HG03354 (cell line): ENCODE measurements around the gene PACS2.
"Not testable (repeated sequence)": the region's sequence is repeated elsewhere in the genome, so short reads cannot be mapped to it uniquely, and the experiment has no call there.

Experiments used
- ATAC-seq: cut with Tn5 transposase; IDR thresholded peaks from one replicate; pipeline ENCODE4 v1.9.1; 2021; ENCODE audit warnings: mild to moderate bottlenecking; ENCODE audit not compliant: unreplicated experiment, poor library complexity, severe bottlenecking

PACS2 gene

GRCh38 chr14:105329411-105330150 lies 15.0 kb downstream of the PACS2 start:
- no peak for ATAC-seq

GRCh38 chr14:105330491-105330895 lies 15.9 kb downstream of the PACS2 start:
- no peak for ATAC-seq

GRCh38 chr14:105331575-105332349 lies 17.2 kb downstream of the PACS2 start:
- no peak for ATAC-seq

DNA sequence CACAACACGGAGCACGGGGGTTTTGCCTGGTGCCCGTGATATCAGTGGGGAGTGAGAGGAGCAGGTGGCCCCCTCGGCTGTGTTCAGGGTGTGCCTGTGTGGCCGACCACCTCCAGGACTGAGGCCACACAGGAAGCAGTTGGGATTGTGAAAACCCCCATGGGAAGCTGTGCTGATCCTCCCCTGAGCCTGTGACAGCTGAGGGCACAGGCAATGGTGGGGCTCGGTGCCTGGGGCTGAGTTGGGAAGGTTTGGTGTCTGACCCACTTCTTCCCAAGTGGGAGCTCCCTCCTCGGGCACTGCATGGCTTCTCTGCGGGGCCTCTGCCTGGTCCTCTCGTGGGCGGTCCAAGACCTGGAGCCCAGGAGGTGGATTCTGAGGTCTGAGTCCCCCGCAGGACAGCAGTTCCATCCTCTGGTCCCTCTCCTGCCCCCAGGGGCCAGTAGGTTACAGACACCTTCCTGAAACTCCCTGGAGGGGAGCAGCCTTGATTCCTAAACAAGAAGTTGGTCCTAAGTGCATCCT lies 17.9 kb downstream of the PACS2 start:
- ATAC-seq: no peak

DNA sequence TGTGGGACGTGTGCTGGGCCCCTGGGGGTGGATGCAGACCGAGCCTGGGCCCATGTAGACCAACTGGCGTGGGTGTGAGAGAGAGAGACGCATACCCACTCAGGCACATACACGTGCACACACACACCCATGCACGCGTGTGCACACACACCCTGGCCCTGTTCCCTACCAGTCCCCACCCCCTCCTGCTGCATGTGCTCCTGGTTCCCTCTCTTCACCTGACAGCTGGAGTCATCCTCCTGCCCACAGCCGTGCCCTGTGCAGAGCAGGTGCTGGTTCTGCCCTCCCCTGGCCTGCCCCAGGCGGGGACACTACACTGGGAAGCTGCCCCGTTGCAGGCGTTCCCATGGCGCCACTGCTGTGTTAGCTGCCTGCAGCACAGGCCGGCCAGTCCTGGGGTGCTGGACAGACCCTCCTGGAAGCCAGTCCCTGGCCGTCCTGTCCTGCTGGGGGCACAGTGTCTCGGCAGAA lies 18.5 kb downstream of the PACS2 start:
- no peak for ATAC-seq

GRCh38 chr14:105333613-105334364 lies 19.2 kb downstream of the PACS2 start:
- ATAC-seq: no peak

- no peak for ATAC-seq
Observed at GRCh38 chr14:105334383-105335230, 20.1 kb downstream of the PACS2 start.

DNA sequence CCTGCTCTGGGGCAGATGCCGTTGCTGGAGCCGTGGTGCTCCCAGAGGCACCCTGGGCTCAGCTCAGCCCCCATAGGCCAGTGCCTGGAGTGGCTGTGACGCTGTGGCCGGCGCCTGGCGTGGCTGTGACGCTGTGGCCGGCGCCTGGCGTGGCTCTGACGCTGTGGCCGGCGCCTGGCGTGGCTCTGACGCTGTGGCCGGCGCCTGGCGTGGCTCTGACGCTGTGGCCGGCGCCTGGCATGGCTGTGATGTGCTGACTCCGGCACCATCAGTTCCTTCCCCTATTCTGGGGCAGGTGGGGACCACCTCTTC lies 20.6 kb downstream of the PACS2 start:
- not testable (repeated sequence) for ATAC-seq

- no peak for ATAC-seq
Observed at GRCh38 chr14:105335735-105336476, 21.4 kb downstream of the PACS2 start.

DNA sequence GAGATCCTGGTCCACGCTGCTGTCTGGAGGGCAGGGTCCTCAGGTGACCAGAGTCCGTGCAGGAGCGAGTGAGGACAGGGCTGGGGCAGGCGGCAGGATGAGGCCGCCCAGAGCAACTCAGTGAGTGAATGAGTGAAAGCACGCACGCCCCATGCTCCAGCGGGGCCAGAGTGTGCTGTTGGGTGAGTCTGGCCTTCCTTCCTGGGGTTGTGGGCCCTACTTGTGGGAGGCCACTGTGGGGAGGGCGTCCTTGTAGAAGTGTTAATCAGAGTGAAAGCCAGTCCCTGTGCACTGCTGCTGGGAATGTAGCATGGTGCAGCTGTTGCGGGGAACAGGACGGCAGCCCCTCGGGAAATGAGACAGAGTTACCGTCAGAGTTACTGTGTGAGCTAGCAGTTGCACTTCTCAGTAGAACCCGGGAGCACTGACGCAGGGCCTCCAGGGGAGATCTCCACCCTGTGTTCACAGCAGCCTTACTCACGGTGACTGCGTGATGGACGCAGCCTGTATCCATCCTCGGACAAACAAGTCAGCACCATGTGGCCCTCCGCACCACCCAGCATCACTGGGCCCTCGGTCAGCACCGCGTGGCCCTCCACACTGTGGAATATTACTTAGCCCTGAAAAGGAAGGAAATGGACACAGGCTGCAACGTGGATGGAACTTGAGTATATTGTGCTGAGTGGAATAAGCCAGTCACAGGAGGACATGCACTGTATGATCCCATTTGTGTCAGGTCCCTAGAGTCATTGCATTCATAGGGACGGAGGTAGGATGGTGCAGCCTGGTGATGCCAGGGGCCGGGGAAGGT lies 22.1 kb downstream of the PACS2 start:
- no peak for ATAC-seq

- no peak for ATAC-seq
Observed at GRCh38 chr14:105337433-105337832, 22.9 kb downstream of the PACS2 start.

DNA sequence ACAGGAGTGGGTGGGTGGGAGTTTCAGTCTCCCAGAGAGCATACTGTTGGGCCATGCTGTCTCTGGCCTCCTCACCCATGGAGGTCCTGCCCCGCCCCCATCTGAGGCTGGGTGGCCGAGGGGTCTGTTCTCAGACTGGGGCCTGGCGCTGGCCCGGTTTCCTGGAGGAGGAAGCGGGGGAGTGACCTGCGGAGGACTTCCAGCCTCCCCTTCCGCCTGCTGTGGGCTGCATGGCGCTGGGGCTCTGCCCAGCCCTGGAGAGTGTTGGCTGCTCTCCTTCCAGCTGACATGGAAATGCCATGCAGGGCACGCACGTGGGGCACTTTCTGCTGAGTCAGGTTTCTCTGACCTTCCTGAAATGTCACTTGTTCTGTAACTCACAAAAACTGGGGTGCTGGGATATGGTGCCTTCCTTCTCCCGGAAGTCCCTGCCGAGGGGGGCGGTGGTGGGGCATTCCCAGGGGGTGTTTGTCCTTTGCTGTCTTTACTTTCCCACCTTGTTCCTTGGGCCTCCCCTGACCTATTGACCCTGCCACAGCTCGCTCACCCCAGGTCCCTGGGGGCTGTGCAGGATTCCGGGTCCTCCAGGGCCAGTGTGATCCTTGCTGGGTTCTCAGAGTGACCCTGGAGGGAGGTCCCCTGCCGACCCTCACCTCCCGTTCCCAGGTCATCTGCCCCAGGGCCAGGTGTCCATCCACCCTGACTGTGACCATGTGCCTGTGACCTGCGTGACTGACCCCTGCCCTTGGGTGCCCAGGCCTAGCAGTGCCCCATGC lies 23.6 kb downstream of the PACS2 start:
- ATAC-seq: no peak

DNA sequence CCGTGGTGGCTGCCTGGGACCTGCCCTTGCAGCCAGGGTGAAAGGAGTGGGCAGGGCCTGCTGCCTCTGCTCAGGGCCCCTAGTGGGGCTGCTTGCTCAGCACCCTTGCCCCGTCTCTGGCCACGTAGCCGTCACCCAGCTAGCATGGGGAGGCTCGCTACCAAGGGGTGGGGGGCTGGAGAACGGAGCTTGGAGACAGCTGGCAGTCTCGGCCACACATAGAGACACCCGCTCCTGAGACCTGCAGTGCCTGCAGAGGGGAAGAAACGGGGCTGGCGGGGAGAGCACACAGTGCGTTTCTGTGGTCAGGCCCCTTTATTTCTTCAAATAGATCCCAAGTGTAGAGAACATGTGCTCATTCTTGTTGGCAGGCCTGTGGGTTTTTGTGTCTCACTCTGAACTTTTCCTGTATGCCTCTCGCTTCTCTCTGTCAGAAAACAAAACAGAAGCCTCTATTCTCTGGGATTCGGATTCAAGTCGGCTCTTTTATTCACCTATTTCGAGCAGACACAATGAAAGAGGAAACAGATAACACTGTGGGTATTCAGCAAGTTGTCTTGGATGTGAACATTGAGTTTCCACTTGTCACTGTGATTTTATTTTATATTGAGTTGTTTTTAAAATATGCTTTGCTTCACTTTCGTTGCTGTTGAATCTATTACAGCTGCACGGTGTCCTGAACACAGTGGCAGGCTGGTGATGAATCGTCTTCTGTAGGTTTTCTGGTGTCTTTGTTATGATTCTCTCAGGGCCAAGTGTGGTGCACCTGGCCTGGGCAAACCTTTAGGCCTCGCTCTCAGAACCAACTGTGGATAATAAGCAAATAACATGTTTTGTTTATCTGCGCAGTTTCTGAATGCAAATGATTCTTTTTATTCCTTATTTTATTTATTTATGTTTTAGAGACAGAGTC lies 26.5 kb downstream of the PACS2 start:
- no peak for ATAC-seq

DNA sequence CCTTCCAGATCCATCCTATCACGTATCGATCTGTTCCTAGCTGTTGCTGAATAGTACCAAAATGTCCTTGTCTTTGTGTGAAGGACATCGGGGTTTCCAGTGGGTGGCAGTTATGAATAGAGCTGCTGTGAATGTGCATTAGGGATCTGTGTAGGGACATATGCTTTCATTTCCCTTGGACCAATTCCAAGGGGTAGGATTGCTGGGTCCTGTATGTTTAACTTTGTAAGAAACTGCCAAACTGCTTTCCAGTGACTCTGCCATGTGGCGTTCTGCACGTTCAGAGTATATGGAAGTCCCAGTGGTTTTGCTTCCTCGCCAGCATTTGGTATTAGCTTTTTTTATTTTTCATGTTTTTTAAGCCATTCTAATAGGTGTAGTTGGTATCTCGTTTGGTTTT lies 28.6 kb downstream of the PACS2 start:
- ATAC-seq: no peak

DNA sequence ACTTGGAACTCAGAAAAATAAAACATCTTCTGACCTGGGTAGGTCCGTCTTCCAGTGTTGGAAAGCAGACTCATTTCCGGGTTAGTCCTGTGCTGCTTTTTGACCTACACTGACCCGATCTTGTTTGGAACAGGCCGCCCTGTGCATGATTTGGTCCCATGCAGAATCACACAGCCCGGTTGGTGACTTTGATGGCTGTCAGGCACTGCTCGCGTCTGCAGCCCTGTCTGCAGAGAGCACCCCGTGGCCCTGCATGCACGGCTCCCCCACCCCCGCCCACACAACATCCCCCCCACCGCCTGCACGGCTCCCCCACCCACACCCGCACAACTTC lies 31.6 kb downstream of the PACS2 start:
- no peak for ATAC-seq

- no peak for ATAC-seq
Observed at GRCh38 chr14:105346876-105347586, 32.5 kb downstream of the PACS2 start.
